Measurements from ENCODE around the gene IFITM5. TPM values are rescaled to one million over a fixed set of nuclear protein-coding genes. Genes with fewer than 3 reads are reported as not detected.

The IFITM5 gene
- total RNA-seq, 1 experiment from 2014 or later = not detected

DNA sequence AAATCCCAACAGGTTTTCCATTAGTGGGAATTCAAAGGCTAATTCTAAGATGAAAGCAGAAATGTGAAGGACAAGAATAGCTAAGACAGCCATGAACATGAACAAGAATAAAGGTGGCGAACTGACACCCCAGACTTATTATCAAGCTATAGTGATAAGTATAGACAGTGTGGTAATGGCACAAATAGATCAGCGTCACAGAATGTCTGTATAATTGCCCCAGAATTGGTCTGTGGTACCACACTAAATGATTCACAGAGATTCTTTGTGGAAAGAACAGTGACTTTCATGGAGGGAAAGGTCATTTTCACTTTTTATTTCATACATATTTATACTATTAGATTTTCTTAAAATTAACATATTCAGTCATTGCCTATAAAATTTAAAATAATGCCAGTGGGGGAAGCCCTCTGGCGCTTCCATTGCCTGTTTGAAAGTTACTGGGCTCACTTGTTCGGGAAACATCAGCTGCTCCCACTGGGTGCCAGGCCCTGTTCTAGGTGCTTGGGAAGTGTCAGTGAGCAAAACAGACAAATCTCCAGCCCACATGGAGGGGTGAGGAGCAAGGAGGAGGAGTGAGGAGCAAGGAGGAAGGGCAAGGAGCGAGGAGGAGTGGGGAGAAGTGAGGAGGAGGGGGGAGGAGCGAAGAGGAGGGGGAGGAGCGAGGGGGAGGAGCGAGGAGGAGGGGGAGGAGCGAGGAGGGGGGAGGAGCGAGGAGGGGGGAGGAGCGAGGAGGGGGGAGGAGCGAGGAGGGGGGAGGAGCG lies 32.5 kb downstream of the IFITM5 start:
- no peak for DNase-seq (ENCODE audit: low read depth, low spot score)
- peaks cover 3% of the 10 kb centered on the region; the same call in 1 of the 2 replicates for H3K9me3 ChIP-seq (ENCODE audit: control insufficient read depth, insufficient read depth, low read depth, low read length)
- no peak for ATAC-seq
- POLR2A ChIA-PET = no interaction called here
- intact Hi-C loops (cut with micrococcal nuclease; ENCODE audit: unreplicated experiment) (no loop called here), in situ Hi-C loops (cut with HindIII; ENCODE audit: low pct_unique_long_range_greater_than_20kb, low sequenced_read_pairs) (no loop called here)
- CTCF ChIA-PET = no interaction called here
- TF ChIP-seq, protein P1, sequence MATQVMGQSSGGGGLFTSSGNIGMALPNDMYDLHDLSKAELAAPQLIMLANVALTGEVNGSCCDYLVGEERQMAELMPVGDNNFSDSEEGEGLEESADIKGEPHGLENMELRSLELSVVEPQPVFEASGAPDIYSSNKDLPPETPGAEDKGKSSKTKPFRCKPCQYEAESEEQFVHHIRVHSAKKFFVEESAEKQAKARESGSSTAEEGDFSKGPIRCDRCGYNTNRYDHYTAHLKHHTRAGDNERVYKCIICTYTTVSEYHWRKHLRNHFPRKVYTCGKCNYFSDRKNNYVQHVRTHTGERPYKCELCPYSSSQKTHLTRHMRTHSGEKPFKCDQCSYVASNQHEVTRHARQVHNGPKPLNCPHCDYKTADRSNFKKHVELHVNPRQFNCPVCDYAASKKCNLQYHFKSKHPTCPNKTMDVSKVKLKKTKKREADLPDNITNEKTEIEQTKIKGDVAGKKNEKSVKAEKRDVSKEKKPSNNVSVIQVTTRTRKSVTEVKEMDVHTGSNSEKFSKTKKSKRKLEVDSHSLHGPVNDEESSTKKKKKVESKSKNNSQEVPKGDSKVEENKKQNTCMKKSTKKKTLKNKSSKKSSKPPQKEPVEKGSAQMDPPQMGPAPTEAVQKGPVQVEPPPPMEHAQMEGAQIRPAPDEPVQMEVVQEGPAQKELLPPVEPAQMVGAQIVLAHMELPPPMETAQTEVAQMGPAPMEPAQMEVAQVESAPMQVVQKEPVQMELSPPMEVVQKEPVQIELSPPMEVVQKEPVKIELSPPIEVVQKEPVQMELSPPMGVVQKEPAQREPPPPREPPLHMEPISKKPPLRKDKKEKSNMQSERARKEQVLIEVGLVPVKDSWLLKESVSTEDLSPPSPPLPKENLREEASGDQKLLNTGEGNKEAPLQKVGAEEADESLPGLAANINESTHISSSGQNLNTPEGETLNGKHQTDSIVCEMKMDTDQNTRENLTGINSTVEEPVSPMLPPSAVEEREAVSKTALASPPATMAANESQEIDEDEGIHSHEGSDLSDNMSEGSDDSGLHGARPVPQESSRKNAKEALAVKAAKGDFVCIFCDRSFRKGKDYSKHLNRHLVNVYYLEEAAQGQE (IDR thresholded peaks at IDR 0.05; ENCODE audit: insufficient read depth in 1 of 2, low read depth in 2 of 2, low read length in 1 of 2) = no peak
- TF ChIP-seq SIN3A (IDR thresholded peaks at IDR 0.05; ENCODE audit: borderline replicate concordance, insufficient read depth, low read depth, low read length) = no peak
- TF ChIP-seq TCF7L2 (IDR thresholded peaks at IDR 0.05; ENCODE audit: low read depth, low read length) = no peak
- no peak for TF ChIP-seq POLR2AphosphoS5 (IDR thresholded peaks at IDR 0.05; ENCODE audit: low read depth, low read length)
- TF ChIP-seq, protein P2, sequence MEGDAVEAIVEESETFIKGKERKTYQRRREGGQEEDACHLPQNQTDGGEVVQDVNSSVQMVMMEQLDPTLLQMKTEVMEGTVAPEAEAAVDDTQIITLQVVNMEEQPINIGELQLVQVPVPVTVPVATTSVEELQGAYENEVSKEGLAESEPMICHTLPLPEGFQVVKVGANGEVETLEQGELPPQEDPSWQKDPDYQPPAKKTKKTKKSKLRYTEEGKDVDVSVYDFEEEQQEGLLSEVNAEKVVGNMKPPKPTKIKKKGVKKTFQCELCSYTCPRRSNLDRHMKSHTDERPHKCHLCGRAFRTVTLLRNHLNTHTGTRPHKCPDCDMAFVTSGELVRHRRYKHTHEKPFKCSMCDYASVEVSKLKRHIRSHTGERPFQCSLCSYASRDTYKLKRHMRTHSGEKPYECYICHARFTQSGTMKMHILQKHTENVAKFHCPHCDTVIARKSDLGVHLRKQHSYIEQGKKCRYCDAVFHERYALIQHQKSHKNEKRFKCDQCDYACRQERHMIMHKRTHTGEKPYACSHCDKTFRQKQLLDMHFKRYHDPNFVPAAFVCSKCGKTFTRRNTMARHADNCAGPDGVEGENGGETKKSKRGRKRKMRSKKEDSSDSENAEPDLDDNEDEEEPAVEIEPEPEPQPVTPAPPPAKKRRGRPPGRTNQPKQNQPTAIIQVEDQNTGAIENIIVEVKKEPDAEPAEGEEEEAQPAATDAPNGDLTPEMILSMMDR (IDR thresholded peaks at IDR 0.05) = no peak
- no peak overlapping the region; the same call in 1 of the 2 replicates for H3K27ac ChIP-seq (ENCODE audit: low read length)
- H3K27me3 ChIP-seq (ENCODE audit: control insufficient read depth, insufficient read depth, low read length) = no peaks in the 10 kb centered on the region
- H3K36me3 ChIP-seq (ENCODE audit: control insufficient read depth, insufficient read depth, low read length) = no peaks in the 10 kb centered on the region
- peaks cover 14% of the 10 kb centered on the region for H3K4me1 ChIP-seq (ENCODE audit: control insufficient read depth, insufficient read depth, low read length)
- peak overlapping the region in 1 of 2 experiments; percentile 29; a peak in 1 of 4 replicates for H3K4me3 ChIP-seq (ENCODE audit: low read depth in 2 of 2, low read length in 2 of 2)
- BruUV-seq (replicated peaks) = no TSS peak

DNA sequence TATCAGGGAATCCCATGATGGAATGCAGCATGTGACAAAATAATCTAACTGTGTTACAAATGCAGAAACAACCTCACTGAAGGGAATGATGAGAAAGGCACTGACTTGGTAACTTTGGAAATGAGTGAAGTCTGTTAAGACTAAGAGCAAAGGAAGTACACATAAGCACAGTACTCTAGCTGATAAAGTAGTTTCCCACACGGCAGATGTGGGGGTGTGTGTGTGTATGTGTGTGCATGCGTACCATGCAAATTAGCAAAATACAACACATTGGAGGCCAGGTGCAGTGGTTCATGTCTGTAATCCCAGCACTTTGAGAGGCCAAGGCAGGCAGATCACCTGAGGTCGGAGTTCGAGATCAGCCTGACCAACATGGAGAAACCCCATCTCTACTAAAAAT lies 37.7 kb downstream of the IFITM5 start:
- intact Hi-C loops (cut with micrococcal nuclease; ENCODE audit: unreplicated experiment) (no loop called here), in situ Hi-C loops (cut with HindIII; ENCODE audit: low pct_unique_long_range_greater_than_20kb, low sequenced_read_pairs) (no loop called here)
- H3K27me3 ChIP-seq (ENCODE audit: control insufficient read depth, insufficient read depth, low read length) = no peaks in the 10 kb centered on the region
- ATAC-seq (no peak), DNase-seq (ENCODE audit: low read depth, low spot score) (no peak)
- no peaks in the 10 kb centered on the region for H3K4me1 ChIP-seq (ENCODE audit: control insufficient read depth, insufficient read depth, low read length)
- no peak overlapping the region for H3K27ac ChIP-seq (ENCODE audit: low read length)
- ChIA-PET CTCF (no interaction called here), POLR2A (no interaction called here)
- no peak overlapping the region for H3K4me3 ChIP-seq (ENCODE audit: low read depth in 2 of 2, low read length in 2 of 2)
- peaks cover 2% of the 10 kb centered on the region; the same call in 1 of the 2 replicates for H3K9me3 ChIP-seq (ENCODE audit: control insufficient read depth, insufficient read depth, low read depth, low read length)
- no peaks in the 10 kb centered on the region for H3K36me3 ChIP-seq (ENCODE audit: control insufficient read depth, insufficient read depth, low read length)
- BruUV-seq (replicated peaks) = no TSS peak
- TF ChIP-seq, protein P1 (IDR thresholded peaks at IDR 0.05; ENCODE audit: insufficient read depth in 1 of 2, low read depth in 2 of 2, low read length in 1 of 2) = no peak
- TF ChIP-seq POLR2AphosphoS5 (IDR thresholded peaks at IDR 0.05; ENCODE audit: low read depth, low read length) = no peak
- TF ChIP-seq SIN3A (IDR thresholded peaks at IDR 0.05; ENCODE audit: borderline replicate concordance, insufficient read depth, low read depth, low read length) = no peak
- TF ChIP-seq, protein P2 (IDR thresholded peaks at IDR 0.05) = no peak
- no peak for TF ChIP-seq TCF7L2 (IDR thresholded peaks at IDR 0.05; ENCODE audit: low read depth, low read length)
